H1 (cell line): ENCODE data around the gene HELQ. TPM values are rescaled to one million over a fixed set of nuclear protein-coding genes. Genes with fewer than 3 reads are reported as not detected.

Source experiments
- CREB1 ChIP-seq: IDR thresholded peaks from 2 replicates; pipeline ENCODE4 v1.6.1; 2012; ENCODE audit warnings: inconsistent platforms
- POLR2A ChIP-seq, 2 experiments: IDR thresholded peaks; 1 replicate in 1 of 2; 2 replicates in 1 of 2; pipeline ENCODE4 v1.6.1; 2011; ENCODE audit warnings: low read depth in 2 of 2, low read length in 2 of 2, mild to moderate bottlenecking in 2 of 2; ENCODE audit errors: control extremely low read depth in 1 of 2
- polyA plus RNA-seq, 7 experiments: library from polyadenylated mRNA; depleted of rRNA in 3 of 7; stranded (reverse) in 5 of 7; unstranded in 2 of 7; fragments of >200 nt in 5 of 7; fragments of 200-250 nt in 2 of 7; gene quantifications; 1 replicate in 5 of 7; 2 replicates in 1 of 7; 4 replicates in 1 of 7; pipeline versions ENCODE4 v1.2.1 to v1.2.3, GENCODE V29; 2011 to 2013; ENCODE audit warnings: missing spikeins in 2 of 7, mixed read lengths in 2 of 7
- total RNA-seq: library from RNA; stranded (reverse); fragmentation: NEBNext Ultra II Directional; extraction: Animal tissue kit (Norgen Biotek cat#: 25700); gene quantifications from 2 replicates; pipeline ENCODE4 v1.2.1, GENCODE V29; 2021
- TF ChIP-seq, protein P1 (sequence below): IDR thresholded peaks from 2 replicates; pipeline ENCODE4 v1.6.1; 2012; ENCODE audit warnings: inconsistent platforms
- TF ChIP-seq, protein P2 (sequence below): IDR thresholded peaks from 2 replicates; pipeline ENCODE4 v1.6.1; 2012; ENCODE audit warnings: low read length, inconsistent platforms

HELQ gene
- total and polyA plus RNA-seq, 2 of the 8 experiments (the other 6 are each of a cell fraction or from before 2014, with no cell fraction given): 4.7 to 9.0 TPM

GRCh38 chr4:83390944-83391343, 64.7 kb downstream of the HELQ start (continued):
- TF ChIP-seq, protein P1, sequence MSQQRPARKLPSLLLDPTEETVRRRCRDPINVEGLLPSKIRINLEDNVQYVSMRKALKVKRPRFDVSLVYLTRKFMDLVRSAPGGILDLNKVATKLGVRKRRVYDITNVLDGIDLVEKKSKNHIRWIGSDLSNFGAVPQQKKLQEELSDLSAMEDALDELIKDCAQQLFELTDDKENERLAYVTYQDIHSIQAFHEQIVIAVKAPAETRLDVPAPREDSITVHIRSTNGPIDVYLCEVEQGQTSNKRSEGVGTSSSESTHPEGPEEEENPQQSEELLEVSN: no peak
- TF ChIP-seq, protein P2, sequence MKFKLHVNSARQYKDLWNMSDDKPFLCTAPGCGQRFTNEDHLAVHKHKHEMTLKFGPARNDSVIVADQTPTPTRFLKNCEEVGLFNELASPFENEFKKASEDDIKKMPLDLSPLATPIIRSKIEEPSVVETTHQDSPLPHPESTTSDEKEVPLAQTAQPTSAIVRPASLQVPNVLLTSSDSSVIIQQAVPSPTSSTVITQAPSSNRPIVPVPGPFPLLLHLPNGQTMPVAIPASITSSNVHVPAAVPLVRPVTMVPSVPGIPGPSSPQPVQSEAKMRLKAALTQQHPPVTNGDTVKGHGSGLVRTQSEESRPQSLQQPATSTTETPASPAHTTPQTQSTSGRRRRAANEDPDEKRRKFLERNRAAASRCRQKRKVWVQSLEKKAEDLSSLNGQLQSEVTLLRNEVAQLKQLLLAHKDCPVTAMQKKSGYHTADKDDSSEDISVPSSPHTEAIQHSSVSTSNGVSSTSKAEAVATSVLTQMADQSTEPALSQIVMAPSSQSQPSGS: no peak
- TF ChIP-seq POLR2A (IDR thresholded peaks at IDR 0.05; ENCODE audit: control extremely low read depth in 1 of 2, low read depth in 2 of 2, low read length in 2 of 2) (no peak), CREB1 (no peak)
